Fibroblast of skin of left biceps (primary cell): Measurements from ENCODE around the gene EPB41L2.

Experiments
- DNase-seq, 2 experiments: peaks; one replicate each; pipeline ENCODE4 v3.0.0-alpha.2; 2013; ENCODE audit warnings: low read depth in 2 of 2

EPB41L2 gene

GRCh38 chr6:131061751-131062119, 1.3 kb downstream of the EPB41L2 start:
- no peak for DNase-seq

- DNase-seq: no peak
Measured at GRCh38 chr6:131061041-131061750, 1.8 kb downstream of the EPB41L2 start.

GRCh38 chr6:131060311-131060710, 2.7 kb downstream of the EPB41L2 start:
- no peak for DNase-seq

GRCh38 chr6:131059486-131059885, 3.6 kb downstream of the EPB41L2 start:
- no peak for DNase-seq

- DNase-seq: no peak
Measured at GRCh38 chr6:131058236-131058635, 4.8 kb downstream of the EPB41L2 start.

- no peak for DNase-seq
Measured at GRCh38 chr6:131054392-131055250, 8.4 kb downstream of the EPB41L2 start.

GRCh38 chr6:131053546-131054240, 9.4 kb downstream of the EPB41L2 start:
- DNase-seq: no peak

GRCh38 chr6:131052181-131052580, 10.9 kb downstream of the EPB41L2 start:
- DNase-seq: no peak

GRCh38 chr6:131051341-131051740, 11.7 kb downstream of the EPB41L2 start:
- no peak for DNase-seq

- DNase-seq: no peak
Measured at GRCh38 chr6:131049608-131050007, 13.4 kb downstream of the EPB41L2 start.

- peak; percentile 70 to 73 for DNase-seq
Measured at GRCh38 chr6:131048933-131049515, 14.0 kb downstream of the EPB41L2 start.

GRCh38 chr6:131048459-131048858, 14.6 kb downstream of the EPB41L2 start:
- DNase-seq: no peak

- DNase-seq: no peak
Measured at GRCh38 chr6:131045139-131045538, 17.9 kb downstream of the EPB41L2 start.

GRCh38 chr6:131043902-131044447, 19.1 kb downstream of the EPB41L2 start:
- DNase-seq: no peak

GRCh38 chr6:131042664-131043063, 20.4 kb downstream of the EPB41L2 start:
- peak; percentile 61 to 70 for DNase-seq

GRCh38 chr6:131041814-131042213, 21.2 kb downstream of the EPB41L2 start:
- DNase-seq: no peak

- DNase-seq: no peak
Measured at GRCh38 chr6:131040866-131041265, 22.2 kb downstream of the EPB41L2 start.

- DNase-seq: no peak
Measured at GRCh38 chr6:131039345-131039680, 23.7 kb downstream of the EPB41L2 start.

GRCh38 chr6:131038597-131039344, 24.3 kb downstream of the EPB41L2 start:
- no peak for DNase-seq

GRCh38 chr6:131037194-131037897, 25.7 kb downstream of the EPB41L2 start:
- no peak for DNase-seq

- no peak for DNase-seq
Measured at GRCh38 chr6:131036601-131037000, 26.4 kb downstream of the EPB41L2 start.
